Astrocyte (in vitro differentiated cells and primary cell): ENCODE data around the gene ASB1. TPM values are rescaled to one million over a fixed set of nuclear protein-coding genes. Genes with fewer than 3 reads are reported as not detected.

Experiments
- DNase-seq: peaks from one replicate; pipeline ENCODE4 v3.0.0-alpha.2; 2010; ENCODE audit warnings: low read depth
- FAIRE-seq: peaks from 2 replicates; lab custom pipeline; 2011; peaks lifted over from hg19 to GRCh38; lab: Jason Lieb, UNC
- H2AFZ ChIP-seq: 2 replicates; pipeline ENCODE4 v1.6.0; 2012; ENCODE audit warnings: low read depth, low read length, inconsistent platforms
- H3K27ac ChIP-seq: 2 replicates; pipeline ENCODE4 v1.5.1; 2011; ENCODE audit warnings: low read depth, low read length, inconsistent platforms
- H3K27me3 ChIP-seq: 2 replicates; pipeline ENCODE4 v1.6.0; 2011; ENCODE audit warnings: low read length, inconsistent platforms; ENCODE audit not compliant: insufficient read depth
- H3K36me3 ChIP-seq: 2 replicates; pipeline ENCODE4 v1.5.1; 2011; ENCODE audit warnings: low read length, inconsistent platforms; ENCODE audit not compliant: insufficient read depth
- H3K4me1 ChIP-seq: 2 replicates; pipeline ENCODE4 v1.5.1; 2011; ENCODE audit warnings: low read length, inconsistent platforms; ENCODE audit not compliant: insufficient read depth
- H3K4me2 ChIP-seq: 2 replicates; pipeline ENCODE4 v1.6.0; 2012; ENCODE audit warnings: low read length, inconsistent platforms
- H3K4me3 ChIP-seq: 2 replicates; pipeline ENCODE4 v1.5.1; 2011; ENCODE audit warnings: low read depth, mild to moderate bottlenecking, low read length, inconsistent platforms; ENCODE audit not compliant: insufficient read depth
- H3K79me2 ChIP-seq: 2 replicates; pipeline ENCODE4 v1.6.0; 2012; ENCODE audit warnings: mild to moderate bottlenecking, low read length, inconsistent platforms; ENCODE audit not compliant: insufficient read depth
- H3K9ac ChIP-seq: 2 replicates; pipeline ENCODE4 v1.6.0; 2012; ENCODE audit warnings: mild to moderate bottlenecking, low read length, inconsistent platforms
- H3K9me3 ChIP-seq: 2 replicates; pipeline ENCODE4 v1.5.1; 2012; ENCODE audit warnings: low read depth, mild to moderate bottlenecking, low read length, inconsistent platforms; ENCODE audit not compliant: insufficient read depth
- H4K20me1 ChIP-seq: 2 replicates; pipeline ENCODE4 v1.6.0; 2012; ENCODE audit warnings: low read length, inconsistent platforms; ENCODE audit not compliant: insufficient read depth
- H3K27ac Mint-ChIP-seq: one replicate; pipeline ENCODE4 v1.8.0; 2021; ENCODE audit warnings: mild to moderate bottlenecking, mixed read lengths; ENCODE audit not compliant: unreplicated experiment
- H3K27me3 Mint-ChIP-seq: one replicate; pipeline ENCODE4 v1.8.0; 2021; ENCODE audit warnings: low read depth, mixed read lengths; ENCODE audit not compliant: unreplicated experiment
- H3K36me3 Mint-ChIP-seq: one replicate; pipeline ENCODE4 v1.8.0; 2021; ENCODE audit warnings: low read depth, mixed read lengths; ENCODE audit not compliant: unreplicated experiment
- H3K4me1 Mint-ChIP-seq: one replicate; pipeline ENCODE4 v1.8.0; 2021; ENCODE audit warnings: low read depth, mixed read lengths; ENCODE audit not compliant: unreplicated experiment
- H3K4me3 Mint-ChIP-seq: one replicate; pipeline ENCODE4 v1.8.0; 2021; ENCODE audit warnings: mild to moderate bottlenecking, moderate library complexity, mixed read lengths; ENCODE audit not compliant: unreplicated experiment
- H3K9me3 Mint-ChIP-seq: one replicate; pipeline ENCODE4 v1.8.0; 2021; ENCODE audit warnings: mild to moderate bottlenecking, mixed read lengths; ENCODE audit not compliant: unreplicated experiment
- CTCF ChIP-seq: IDR thresholded peaks from 2 replicates; pipeline ENCODE4 v1.5.1; 2011; ENCODE audit warnings: low read depth, mild to moderate bottlenecking, inconsistent platforms, low read length, moderate library complexity; ENCODE audit not compliant: insufficient read depth
- EZH2 ChIP-seq: IDR thresholded peaks from 2 replicates; pipeline ENCODE4 v1.6.1; 2012; ENCODE audit warnings: mild to moderate bottlenecking, low read length, inconsistent platforms; ENCODE audit not compliant: insufficient read depth
- total RNA-seq: library from RNA; stranded (reverse); gene quantifications from 2 replicates; pipeline ENCODE4 v1.2.1, GENCODE V29; 2021

Gene ASB1
- total RNA-seq, 1 donor from 2014 or later, result 30.6 TPM

DNA sequence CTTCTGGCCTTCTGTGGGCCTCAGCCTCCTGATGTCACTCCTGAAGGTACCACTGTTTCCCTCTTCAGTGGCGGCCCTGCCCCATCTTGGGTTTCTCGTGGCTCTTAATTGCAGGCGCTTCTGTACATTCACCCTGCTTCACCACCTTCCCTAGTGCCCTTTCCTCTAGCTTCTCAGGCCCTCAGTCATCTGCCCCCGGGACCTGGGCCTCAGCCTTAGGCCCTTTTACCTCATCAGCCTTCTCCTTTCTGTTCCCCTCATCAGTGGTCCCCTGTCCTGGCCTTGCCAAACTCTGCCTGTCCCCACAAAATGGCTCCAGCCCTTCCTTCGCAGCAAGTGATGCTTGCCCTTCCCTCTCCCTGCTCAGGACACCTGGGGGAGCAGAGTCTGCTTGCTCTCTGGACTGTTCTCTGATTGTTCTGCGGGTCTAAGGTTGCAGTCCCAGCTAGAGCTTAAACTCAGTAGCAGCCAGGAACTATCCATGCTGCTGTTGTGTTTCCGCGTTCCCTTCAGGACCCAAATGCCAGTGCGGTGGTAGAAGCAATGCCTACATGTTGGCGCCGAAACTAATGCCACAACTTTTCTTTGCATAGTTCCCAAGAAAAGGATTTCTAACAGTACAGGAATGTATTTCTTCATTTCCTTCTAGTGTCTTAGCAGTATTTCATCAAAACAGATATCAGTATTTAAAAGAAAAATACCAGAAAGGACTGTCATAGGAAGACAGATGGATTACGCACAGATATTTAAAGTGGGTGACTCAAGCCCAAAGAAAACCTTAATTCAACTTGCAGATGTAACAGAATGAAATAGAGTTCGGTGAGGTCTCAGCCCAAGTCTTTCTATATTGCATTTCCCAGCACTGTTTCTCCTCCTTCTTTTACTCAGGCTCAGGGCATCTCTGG lies 7.5 kb downstream of the ASB1 start:
- Histone ChIP-seq H3K79me2 (peaks cover 87% of the 10 kb centered on the region), H3K27me3 (no peaks in the 10 kb centered on the region), H3K4me2 (peak overlapping the region; percentile 77), H3K4me3 (peak overlapping the region; percentile 6), H4K20me1 (no peaks in the 10 kb centered on the region), H2AFZ (no peak overlapping the region), H3K36me3 (peaks cover 17% of the 10 kb centered on the region), H3K9ac (peak overlapping the region; percentile 90), H3K4me1 (peaks cover 43% of the 10 kb centered on the region), H3K27ac (peak overlapping the region; percentile 100), H3K9me3 (peaks cover 10% of the 10 kb centered on the region)
- FAIRE-seq (peak; percentile 83), DNase-seq (peak; percentile 95)
- H3K4me3 Mint-ChIP-seq, result no peak overlapping the region
- H3K9me3 Mint-ChIP-seq, result peaks cover 9% of the 10 kb centered on the region
- peaks cover 20% of the 10 kb centered on the region for H3K36me3 Mint-ChIP-seq
- H3K27me3 Mint-ChIP-seq, result no peaks in the 10 kb centered on the region
- TF ChIP-seq CTCF, result no peak
- TF ChIP-seq EZH2, result no peak
- H3K27ac Mint-ChIP-seq, result no peak overlapping the region
- H3K4me1 Mint-ChIP-seq, result peaks cover 4% of the 10 kb centered on the region

- Histone ChIP-seq H3K36me3 (peaks cover 14% of the 10 kb centered on the region), H3K4me2 (peak overlapping the region; percentile 77), H3K27me3 (no peaks in the 10 kb centered on the region), H3K4me3 (no peak overlapping the region), H3K9ac (peak overlapping the region; percentile 90), H3K9me3 (peaks cover 8% of the 10 kb centered on the region), H4K20me1 (no peaks in the 10 kb centered on the region), H2AFZ (no peak overlapping the region), H3K27ac (peak overlapping the region; percentile 100), H3K79me2 (peaks cover 83% of the 10 kb centered on the region), H3K4me1 (peaks cover 49% of the 10 kb centered on the region)
- DNase-seq, result no peak
- Mint-ChIP-seq H3K4me3 (no peak overlapping the region), H3K9me3 (peaks cover 7% of the 10 kb centered on the region), H3K4me1 (peaks cover 8% of the 10 kb centered on the region), H3K27me3 (no peaks in the 10 kb centered on the region), H3K27ac (no peak overlapping the region), H3K36me3 (peaks cover 18% of the 10 kb centered on the region)
- no peak for FAIRE-seq
- no peak for TF ChIP-seq CTCF
- TF ChIP-seq EZH2, result no peak
These were observed 8.4 kb downstream of the ASB1 start for GRCh38 chr2:238434846-238435751.
